ENCODE data around the gene TNNT3.
"Not testable (repeated sequence)": the region's sequence is repeated elsewhere in the genome, so short reads cannot be mapped to it uniquely, and the experiment has no call there.

TNNT3 gene

DNA sequence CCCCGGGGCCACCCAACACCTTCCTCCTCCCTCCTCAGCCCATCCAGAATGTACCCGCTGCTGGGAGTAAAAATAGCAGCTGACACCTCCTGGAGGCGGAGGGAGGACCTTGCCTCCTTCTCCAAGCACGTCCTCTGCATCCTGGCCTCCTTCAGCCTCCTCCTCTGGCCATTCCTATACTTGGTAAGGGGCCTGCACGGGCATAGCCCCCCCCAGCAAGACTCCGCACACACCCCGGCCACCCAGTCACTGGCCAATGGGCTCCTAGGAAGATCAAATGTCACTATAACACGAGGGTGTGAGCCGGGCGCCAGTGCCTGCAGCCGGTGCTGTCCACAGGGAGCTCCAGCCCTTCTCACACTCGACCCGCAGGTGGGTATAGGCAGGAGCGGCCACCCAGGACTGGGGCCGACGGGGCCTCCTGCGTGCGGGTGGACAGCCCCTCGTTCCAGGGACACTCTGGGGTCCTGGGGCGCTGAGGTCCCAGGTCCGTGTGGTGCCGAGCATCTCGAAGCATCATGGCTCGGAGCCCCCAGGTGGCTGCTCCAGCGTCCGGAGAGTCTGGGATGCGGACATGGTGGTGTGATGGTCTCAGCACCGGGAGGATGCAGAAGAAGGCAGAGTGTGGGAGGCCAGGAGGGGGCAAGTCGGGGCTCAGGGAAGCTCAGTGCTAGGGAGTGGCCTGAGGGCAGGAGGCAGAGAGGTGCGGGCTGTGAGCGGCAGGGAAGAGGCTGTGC, at the start of gene TNNT3:
TSS of gene TNNT3 (plus strand) at position 313 of the 737 bp plus-strand sequence. CDS start 3,172 bp downstream, outside the sequence.
- Histone ChIP-seq H3K9ac (ENCODE audit: low read depth, low read length) (no peak within 1 kb of the TSS), H3K36me3 (ENCODE audit: control insufficient read depth, insufficient read depth, low read length) (no peaks in the 10 kb centered on the region), H3K27me3 (ENCODE audit: control insufficient read depth, insufficient read depth, low read length) (no peaks in the 10 kb centered on the region), H3K4me3 (ENCODE audit: low read depth, low read length) (no peak within 1 kb of the TSS), H3K9me3 (ENCODE audit: control insufficient read depth, insufficient read depth, low read length) (no peaks in the 10 kb centered on the region), H3K4me1 (ENCODE audit: control insufficient read depth, insufficient read depth, low read length) (no peaks in the 10 kb centered on the region; the same call in 1 of the 2 replicates), H3K27ac (ENCODE audit: low read depth, low read length) (no peak within 1 kb of the TSS)

DNA sequence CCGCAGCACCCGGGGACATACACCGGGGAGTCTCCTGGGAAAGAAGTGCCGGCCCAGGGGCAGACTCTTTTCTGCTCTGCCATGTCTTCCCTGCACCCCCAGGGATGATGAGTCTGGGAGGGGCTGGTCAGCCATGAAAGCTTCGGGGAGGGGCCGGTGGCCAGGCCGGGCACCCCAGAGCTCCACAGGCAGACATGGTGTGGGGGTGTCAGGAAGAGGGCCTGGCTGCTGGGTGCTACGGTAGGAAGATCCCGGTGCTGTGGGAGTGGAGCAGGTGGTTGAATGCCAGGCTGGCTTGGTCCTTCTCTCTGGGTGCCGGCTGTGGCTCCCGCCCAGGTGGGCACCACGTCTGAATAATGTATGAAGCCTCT, 49.2 kb upstream of the TNNT3 start:
- no peaks in the 10 kb centered on the region for H3K4me1 ChIP-seq (ENCODE audit: control insufficient read depth, insufficient read depth, low read length)

DNA sequence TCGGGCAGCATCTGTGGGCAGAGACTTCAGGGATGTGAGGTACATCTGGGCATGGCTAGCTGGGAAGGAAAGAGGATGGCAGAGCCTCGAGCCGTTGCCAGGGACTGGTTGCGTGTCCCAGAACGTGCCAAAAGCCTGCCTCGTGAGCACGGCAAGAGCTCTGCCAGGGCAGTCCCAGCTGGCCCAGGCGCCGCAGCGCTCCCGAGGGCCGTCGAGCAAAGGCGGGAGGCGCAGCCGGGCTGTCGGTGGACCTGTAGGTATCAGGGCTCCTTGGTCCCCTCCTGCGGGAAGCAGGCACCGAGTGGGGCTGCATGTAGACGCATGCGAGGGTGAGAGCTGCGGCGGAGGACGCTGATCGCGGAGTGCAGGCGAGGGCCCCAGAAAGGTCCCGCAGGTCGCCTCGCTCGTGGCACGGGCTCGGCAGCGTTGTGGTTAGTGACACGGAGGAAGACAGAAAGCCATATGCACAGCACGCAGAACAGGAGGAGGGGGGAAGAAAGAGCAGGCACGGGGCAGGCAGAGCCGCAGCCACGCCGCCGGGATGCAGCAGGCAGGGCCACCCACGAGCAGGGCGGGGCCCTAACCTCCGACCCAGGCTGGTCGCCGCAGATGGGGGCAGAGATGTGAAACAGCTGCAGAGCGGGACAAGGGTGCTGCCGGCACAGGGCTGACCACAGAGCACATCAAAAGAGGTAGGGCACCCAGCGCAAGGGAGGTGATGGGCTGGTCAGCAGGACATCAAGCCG, 48.6 kb upstream of the TNNT3 start:
- Histone ChIP-seq H3K9me3 (ENCODE audit: control insufficient read depth, insufficient read depth, low read length) (no peaks in the 10 kb centered on the region), H3K36me3 (ENCODE audit: control insufficient read depth, insufficient read depth, low read length) (no peaks in the 10 kb centered on the region), H3K4me3 (ENCODE audit: low read depth, low read length) (no peak overlapping the region), H3K27me3 (ENCODE audit: control insufficient read depth, insufficient read depth, low read length) (no peaks in the 10 kb centered on the region), H3K4me1 (ENCODE audit: control insufficient read depth, insufficient read depth, low read length) (no peaks in the 10 kb centered on the region), H3K27ac (ENCODE audit: low read depth, low read length) (no peak overlapping the region), H3K9ac (ENCODE audit: low read depth, low read length) (no peak overlapping the region)

More for the DNA sequence above, 49.2 kb upstream of the TNNT3 start:
- Histone ChIP-seq H3K9me3 (ENCODE audit: control insufficient read depth, insufficient read depth, low read length) (no peaks in the 10 kb centered on the region), H3K4me3 (ENCODE audit: low read depth, low read length) (no peak overlapping the region), H3K27me3 (ENCODE audit: control insufficient read depth, insufficient read depth, low read length) (no peaks in the 10 kb centered on the region), H3K36me3 (ENCODE audit: control insufficient read depth, insufficient read depth, low read length) (no peaks in the 10 kb centered on the region), H3K27ac (ENCODE audit: low read depth, low read length) (no peak overlapping the region), H3K9ac (ENCODE audit: low read depth, low read length) (no peak overlapping the region)

DNA sequence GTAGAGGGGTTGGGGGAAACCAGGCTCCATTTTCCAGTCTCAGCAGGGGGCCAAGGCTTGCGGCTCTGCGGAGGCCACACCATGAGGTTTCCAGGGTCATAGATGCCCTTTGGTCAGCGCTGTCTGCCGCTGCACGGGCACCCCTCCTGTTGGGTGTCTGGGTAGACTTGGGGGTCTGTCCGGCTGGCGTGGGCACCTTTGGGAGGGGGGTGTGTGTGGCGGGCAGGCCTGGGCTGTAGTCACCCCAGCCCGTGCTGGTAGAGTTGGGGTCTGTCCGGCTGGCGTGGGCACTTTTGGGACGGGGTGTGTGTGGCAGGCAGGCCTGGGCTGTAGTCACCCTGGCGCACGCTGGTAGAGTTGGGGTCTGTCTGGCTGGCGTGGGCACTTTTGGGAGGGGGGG, 48.0 kb upstream of the TNNT3 start:
- H3K27ac ChIP-seq (ENCODE audit: low read depth, low read length): no peak overlapping the region
- H3K27me3 ChIP-seq (ENCODE audit: control insufficient read depth, insufficient read depth, low read length): no peaks in the 10 kb centered on the region
- H3K9ac ChIP-seq (ENCODE audit: low read depth, low read length): no peak overlapping the region
- H3K9me3 ChIP-seq (ENCODE audit: control insufficient read depth, insufficient read depth, low read length): no peaks in the 10 kb centered on the region
- H3K4me3 ChIP-seq (ENCODE audit: low read depth, low read length): no peak overlapping the region
- no peaks in the 10 kb centered on the region for H3K36me3 ChIP-seq (ENCODE audit: control insufficient read depth, insufficient read depth, low read length)
- no peaks in the 10 kb centered on the region for H3K4me1 ChIP-seq (ENCODE audit: control insufficient read depth, insufficient read depth, low read length)

DNA sequence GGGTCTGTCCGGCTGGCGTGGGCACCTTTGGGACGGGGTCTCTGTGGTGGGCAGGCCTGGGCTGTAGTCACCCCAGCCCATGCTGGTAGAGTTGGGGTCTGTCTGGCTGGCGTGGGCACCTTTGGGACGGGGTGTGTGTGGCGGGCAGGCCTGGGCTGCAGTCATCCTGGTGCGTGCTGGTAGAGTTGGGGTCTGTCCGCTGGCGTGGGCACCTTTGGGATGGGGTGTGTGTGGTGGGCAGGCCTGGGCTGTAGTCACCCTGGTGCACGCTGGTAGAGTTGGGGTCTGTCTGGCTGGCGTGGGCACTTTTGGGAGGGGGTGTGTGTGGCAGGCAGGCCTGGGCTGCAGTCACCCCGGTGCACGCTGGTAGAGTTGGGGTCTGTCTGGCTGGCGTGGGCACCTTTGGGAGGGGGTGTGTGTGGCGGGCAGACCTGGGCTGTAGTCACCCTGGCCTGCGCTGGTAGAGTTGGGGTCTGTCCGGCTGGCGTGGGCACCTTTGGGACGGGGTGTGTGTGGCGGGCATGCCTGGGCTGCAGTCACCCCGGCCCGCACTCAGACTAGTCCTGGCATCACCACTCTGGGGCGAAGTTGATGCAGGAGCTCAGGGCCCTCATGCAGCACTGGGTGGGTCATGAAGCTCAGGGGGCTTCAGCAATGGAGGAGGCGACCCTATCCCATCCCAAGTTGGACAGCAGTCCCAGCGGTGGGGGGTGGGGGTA, 47.1 kb upstream of the TNNT3 start:
- Histone ChIP-seq H3K4me1 (ENCODE audit: control insufficient read depth, insufficient read depth, low read length) (no peaks in the 10 kb centered on the region), H3K9ac (ENCODE audit: low read depth, low read length) (no peak overlapping the region), H3K27ac (ENCODE audit: low read depth, low read length) (no peak overlapping the region), H3K36me3 (ENCODE audit: control insufficient read depth, insufficient read depth, low read length) (no peaks in the 10 kb centered on the region), H3K4me3 (ENCODE audit: low read depth, low read length) (no peak overlapping the region), H3K9me3 (ENCODE audit: control insufficient read depth, insufficient read depth, low read length) (no peaks in the 10 kb centered on the region), H3K27me3 (ENCODE audit: control insufficient read depth, insufficient read depth, low read length) (no peaks in the 10 kb centered on the region)

DNA sequence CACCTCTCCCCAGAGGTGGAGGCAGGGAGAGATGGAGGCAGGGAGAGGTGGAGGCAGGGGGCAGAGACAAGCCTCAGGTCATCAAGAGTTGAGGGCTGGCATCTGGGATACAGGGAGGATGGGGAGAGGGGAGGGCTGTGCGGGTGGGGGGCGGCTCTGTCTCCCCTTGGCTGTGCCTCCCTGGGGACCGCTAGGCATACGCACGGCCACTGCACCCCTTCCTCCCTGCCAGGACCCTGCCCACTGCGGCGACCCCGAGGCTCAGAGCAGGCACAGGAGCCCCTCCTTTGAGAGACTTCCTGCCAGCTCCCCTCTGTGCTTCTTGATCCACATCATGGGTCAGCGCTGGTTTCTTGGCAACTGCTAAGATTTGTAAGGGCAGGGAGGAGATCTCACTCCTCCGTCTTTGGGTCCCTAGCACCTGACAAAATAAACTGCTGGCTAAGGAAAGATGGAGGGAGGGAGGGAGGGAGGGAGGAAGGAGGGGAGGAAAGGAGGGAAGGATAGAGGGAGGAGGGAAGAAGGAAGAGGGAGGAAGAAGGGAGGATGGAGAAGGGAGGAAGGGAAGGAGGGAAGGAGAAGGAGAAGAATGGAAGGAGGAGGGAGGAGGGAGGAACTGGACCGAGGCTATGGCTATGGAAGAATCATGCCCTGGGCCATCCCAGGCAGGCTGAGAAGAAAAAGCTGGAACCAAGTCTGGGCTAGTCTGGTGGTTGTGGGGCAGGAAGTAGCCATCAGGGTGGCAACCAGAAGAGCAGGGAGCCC, 46.3 kb upstream of the TNNT3 start:
- no peaks in the 10 kb centered on the region for H3K27me3 ChIP-seq (ENCODE audit: control insufficient read depth, insufficient read depth, low read length)
- H3K4me1 ChIP-seq (ENCODE audit: control insufficient read depth, insufficient read depth, low read length): no peaks in the 10 kb centered on the region
- H3K27ac ChIP-seq (ENCODE audit: low read depth, low read length): no peak overlapping the region
- no peak overlapping the region for H3K4me3 ChIP-seq (ENCODE audit: low read depth, low read length)
- H3K9me3 ChIP-seq (ENCODE audit: control insufficient read depth, insufficient read depth, low read length): no peaks in the 10 kb centered on the region
- no peak overlapping the region for H3K9ac ChIP-seq (ENCODE audit: low read depth, low read length)
- no peaks in the 10 kb centered on the region for H3K36me3 ChIP-seq (ENCODE audit: control insufficient read depth, insufficient read depth, low read length)

DNA sequence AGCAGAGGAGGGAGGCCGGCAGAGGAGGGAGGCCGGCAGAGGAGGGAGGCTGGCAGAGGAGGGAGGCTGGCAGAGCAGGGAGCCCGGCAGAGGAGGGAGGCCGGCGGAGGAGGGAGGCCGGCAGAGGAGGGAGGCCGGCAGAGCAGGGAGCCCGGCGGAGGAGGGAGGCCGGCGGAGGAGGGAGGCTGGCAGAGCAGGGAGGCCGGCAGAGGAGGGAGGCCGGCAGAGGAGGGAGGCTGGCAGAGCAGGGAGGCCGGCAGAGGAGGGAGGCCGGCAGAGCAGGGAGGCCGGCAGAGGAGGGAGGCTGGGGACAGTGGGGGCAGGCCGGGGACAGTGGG, 45.7 kb upstream of the TNNT3 start:
- H3K27ac ChIP-seq (ENCODE audit: low read depth, low read length); H3K4me3 ChIP-seq (ENCODE audit: low read depth, low read length); H3K36me3 ChIP-seq (ENCODE audit: control insufficient read depth, insufficient read depth, low read length); H3K4me1 ChIP-seq (ENCODE audit: control insufficient read depth, insufficient read depth, low read length); H3K9me3 ChIP-seq (ENCODE audit: control insufficient read depth, insufficient read depth, low read length); H3K9ac ChIP-seq (ENCODE audit: low read depth, low read length); H3K27me3 ChIP-seq (ENCODE audit: control insufficient read depth, insufficient read depth, low read length): not testable (repeated sequence)

DNA sequence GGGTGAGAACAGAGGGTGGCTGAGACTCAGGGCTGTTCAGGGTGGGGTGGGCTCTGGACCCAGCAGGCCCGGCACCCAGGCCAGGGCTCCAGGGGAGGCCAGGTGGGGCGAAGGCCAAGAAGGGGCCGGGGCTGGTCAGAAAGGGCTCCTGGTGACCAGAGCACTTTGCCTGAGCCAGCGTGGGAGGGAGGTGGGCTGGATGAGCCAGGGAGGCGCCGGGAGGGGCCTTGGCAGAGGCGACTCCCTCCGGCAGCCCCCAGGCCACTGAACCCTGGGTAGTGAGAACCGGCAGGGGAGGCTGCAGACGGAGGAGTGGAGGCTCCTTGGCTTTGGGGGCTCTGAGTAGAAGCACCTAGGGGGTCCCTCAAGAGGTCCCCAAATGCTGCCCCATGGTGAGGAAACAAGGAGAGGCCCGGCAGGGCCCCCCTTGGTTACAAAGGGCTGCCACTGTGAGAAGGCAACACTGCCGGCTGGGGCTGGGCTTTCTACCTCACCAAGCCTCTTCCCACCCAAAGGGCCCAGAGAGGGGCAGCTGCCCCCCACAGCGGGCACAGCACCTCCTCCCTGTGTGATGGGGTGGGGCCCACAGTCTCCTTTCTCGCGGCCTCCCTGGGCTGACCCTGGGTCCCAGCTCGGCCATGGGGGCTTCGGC, 44.9 kb upstream of the TNNT3 start:
- not testable (repeated sequence) for H3K4me1 ChIP-seq (ENCODE audit: control insufficient read depth, insufficient read depth, low read length); H3K27ac ChIP-seq (ENCODE audit: low read depth, low read length)

DNA sequence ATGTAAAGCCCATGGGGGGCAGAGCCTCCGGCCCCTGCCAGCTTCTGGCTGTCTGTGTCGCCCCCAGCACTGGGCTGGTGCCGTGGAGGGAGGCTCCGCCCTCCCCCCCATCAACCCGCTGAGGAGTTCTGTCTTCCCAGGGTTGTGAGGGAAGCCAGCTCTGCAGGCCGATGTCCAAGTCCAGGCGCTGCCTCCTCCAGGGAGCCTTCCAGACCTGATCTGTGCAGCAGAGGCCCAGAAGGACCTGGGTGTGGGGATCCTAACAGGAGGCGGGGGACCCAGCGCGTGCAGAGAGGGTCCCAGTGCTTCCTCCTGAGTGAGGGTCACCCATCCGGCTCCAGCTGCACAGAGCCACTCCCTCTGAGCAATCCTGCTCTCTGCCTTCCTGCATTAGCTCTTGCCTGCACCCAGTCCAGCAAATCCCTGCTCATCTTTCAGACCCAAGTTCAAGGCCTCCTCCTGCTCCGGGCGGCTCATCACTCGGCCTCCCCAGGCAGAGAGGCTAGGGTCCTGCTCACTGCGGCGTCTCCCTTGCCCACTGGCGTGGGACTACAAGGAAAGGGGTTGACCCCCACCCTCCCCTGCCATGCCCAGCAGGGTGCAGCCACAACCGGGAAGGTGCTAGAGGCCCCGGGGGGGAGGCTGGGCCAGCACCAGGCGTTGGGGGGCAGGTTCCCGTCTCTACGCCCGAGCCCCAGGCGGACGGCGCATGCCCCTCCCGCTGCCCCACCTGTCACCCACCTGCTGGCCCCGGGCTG, 44.2 kb upstream of the TNNT3 start:
- Histone ChIP-seq H3K9ac (ENCODE audit: low read depth, low read length) (no peak overlapping the region), H3K4me1 (ENCODE audit: control insufficient read depth, insufficient read depth, low read length) (no peaks in the 10 kb centered on the region), H3K27ac (ENCODE audit: low read depth, low read length) (no peak overlapping the region), H3K4me3 (ENCODE audit: low read depth, low read length) (no peak overlapping the region), H3K27me3 (ENCODE audit: control insufficient read depth, insufficient read depth, low read length) (no peaks in the 10 kb centered on the region), H3K36me3 (ENCODE audit: control insufficient read depth, insufficient read depth, low read length) (no peaks in the 10 kb centered on the region), H3K9me3 (ENCODE audit: control insufficient read depth, insufficient read depth, low read length) (no peaks in the 10 kb centered on the region)

More for the DNA sequence above, 44.9 kb upstream of the TNNT3 start:
- not testable (repeated sequence) for H3K27me3 ChIP-seq (ENCODE audit: control insufficient read depth, insufficient read depth, low read length); H3K4me3 ChIP-seq (ENCODE audit: low read depth, low read length); H3K9ac ChIP-seq (ENCODE audit: low read depth, low read length); H3K36me3 ChIP-seq (ENCODE audit: control insufficient read depth, insufficient read depth, low read length); H3K9me3 ChIP-seq (ENCODE audit: control insufficient read depth, insufficient read depth, low read length)

DNA sequence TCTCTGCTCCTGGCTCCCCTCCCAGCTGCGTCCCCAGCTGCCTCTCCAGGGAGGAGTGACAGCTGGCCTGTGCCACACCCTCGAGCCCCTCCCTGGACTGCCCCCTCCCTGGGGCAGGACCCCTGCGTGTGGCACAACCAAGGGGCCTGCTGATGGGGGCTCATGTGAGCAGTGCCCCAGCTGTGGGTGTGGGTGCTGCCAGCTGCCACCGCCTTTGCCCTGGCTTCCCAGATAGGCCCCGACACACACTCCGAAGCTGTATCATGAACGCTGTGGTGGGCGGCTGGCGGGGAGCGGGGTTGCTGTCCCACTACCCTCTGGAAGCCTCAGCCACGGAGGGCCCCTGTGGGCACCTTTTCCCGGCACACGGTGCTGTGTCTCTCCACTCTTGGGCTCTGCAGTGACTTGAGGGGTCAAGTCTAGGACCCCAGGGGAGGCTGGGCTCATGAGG, 43.6 kb upstream of the TNNT3 start:
- H3K27ac ChIP-seq (ENCODE audit: low read depth, low read length); H3K27me3 ChIP-seq (ENCODE audit: control insufficient read depth, insufficient read depth, low read length); H3K4me1 ChIP-seq (ENCODE audit: control insufficient read depth, insufficient read depth, low read length); H3K9me3 ChIP-seq (ENCODE audit: control insufficient read depth, insufficient read depth, low read length); H3K9ac ChIP-seq (ENCODE audit: low read depth, low read length); H3K4me3 ChIP-seq (ENCODE audit: low read depth, low read length); H3K36me3 ChIP-seq (ENCODE audit: control insufficient read depth, insufficient read depth, low read length): not testable (repeated sequence)
